Gastrocnemius medialis (tissue), 4 donors: ENCODE data around the gene TSSC4.

Experiments used
- POLR2A ChIP-seq, 2 donors: fragments of 450-650 bp; IDR thresholded peaks; one replicate each; pipeline ENCODE4 v1.6.1; 2017; ENCODE audit warnings: antibody characterized with exemption in 2 of 2, mild to moderate bottlenecking in 2 of 2, moderate library complexity in 2 of 2
- TF ChIP-seq, protein P1 (sequence below), 5 experiments: fragments of 450-650 bp in 3 of 5; fragments of 200-600 bp in 2 of 5; sonication (generic) in 2 of 5; IDR thresholded peaks in 4 of 5; conservative IDR thresholded peaks in 1 of 5; 1 replicate in 4 of 5; 2 replicates in 1 of 5; pipeline ENCODE4 v1.5.1; 2016 to 2019; ENCODE audit warnings: antibody characterized with exemption in 5 of 5, mild to moderate bottlenecking in 3 of 5, moderate library complexity in 3 of 5

DNA sequence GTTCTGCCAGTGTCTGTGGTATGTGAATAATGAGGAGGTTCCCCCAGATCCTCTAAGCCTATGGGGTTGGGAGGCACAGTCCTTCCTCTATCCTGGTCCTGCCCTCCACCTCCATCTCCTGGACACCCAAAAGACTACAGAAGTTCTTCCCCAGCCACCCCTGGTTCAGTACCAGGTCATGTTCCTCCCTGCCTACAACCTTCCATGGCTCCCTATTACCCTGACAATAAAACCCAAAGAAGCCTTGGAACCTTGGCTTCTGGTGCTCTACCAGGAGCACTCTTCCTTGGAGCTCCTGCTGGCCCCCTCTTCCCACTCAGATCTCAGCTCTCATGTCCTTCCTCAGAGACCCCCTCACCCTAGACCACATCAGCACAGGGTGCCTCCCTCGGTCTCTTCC, 30.8 kb downstream of the TSSC4 start:
- TF ChIP-seq, protein P1, sequence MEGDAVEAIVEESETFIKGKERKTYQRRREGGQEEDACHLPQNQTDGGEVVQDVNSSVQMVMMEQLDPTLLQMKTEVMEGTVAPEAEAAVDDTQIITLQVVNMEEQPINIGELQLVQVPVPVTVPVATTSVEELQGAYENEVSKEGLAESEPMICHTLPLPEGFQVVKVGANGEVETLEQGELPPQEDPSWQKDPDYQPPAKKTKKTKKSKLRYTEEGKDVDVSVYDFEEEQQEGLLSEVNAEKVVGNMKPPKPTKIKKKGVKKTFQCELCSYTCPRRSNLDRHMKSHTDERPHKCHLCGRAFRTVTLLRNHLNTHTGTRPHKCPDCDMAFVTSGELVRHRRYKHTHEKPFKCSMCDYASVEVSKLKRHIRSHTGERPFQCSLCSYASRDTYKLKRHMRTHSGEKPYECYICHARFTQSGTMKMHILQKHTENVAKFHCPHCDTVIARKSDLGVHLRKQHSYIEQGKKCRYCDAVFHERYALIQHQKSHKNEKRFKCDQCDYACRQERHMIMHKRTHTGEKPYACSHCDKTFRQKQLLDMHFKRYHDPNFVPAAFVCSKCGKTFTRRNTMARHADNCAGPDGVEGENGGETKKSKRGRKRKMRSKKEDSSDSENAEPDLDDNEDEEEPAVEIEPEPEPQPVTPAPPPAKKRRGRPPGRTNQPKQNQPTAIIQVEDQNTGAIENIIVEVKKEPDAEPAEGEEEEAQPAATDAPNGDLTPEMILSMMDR (IDR thresholded peaks at IDR 0.05 in 4 of 5, conservative IDR thresholded peaks at IDR 0.05 in 1 of 5) = no peak
- TF ChIP-seq POLR2A (IDR thresholded peaks at IDR 0.05) = no peak
